GM19193 (cell line): ENCODE data around the gene BMI1.

Experiments used
- POLR2A ChIP-seq: IDR thresholded peaks from 4 replicates; pipeline ENCODE4 v1.6.1; 2011; ENCODE audit not compliant: insufficient read depth, insufficient read length; ENCODE audit errors: extremely low read depth

BMI1 gene

DNA sequence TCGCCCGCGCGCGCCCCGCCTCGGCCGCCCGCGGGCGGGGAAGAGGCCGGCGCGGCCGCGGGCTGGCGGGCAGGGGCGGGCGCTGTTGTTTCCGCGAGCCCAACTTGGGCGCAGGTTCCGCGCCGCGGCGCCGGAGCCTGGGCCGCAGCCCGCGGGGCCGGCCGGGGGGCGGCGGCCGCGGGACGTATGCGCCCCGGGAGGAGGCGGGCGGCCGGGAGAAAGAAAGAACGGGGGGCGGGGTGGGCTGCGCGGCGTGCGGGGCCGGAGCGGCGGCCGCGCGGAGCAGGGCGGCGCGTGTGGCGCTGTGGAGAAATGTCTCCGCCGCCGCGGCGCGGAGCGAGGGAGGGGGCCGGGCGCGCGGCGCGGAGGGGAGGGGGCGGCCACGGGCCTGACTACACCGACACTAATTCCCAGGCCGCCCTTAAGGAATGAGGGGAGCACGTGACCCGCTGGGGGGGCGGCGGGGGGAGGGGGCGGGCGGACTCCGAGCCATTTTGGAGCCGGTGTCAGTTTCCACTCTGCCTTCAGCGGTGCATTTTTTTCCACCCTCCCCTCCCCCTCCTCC lies at the start of gene BMI1:
Gene BMI1, plus strand, starts transcription at position 509 of the 565 bp plus-strand sequence. CDS start 5,351 bp downstream, outside the sequence.
- TF ChIP-seq POLR2A = no peak

DNA sequence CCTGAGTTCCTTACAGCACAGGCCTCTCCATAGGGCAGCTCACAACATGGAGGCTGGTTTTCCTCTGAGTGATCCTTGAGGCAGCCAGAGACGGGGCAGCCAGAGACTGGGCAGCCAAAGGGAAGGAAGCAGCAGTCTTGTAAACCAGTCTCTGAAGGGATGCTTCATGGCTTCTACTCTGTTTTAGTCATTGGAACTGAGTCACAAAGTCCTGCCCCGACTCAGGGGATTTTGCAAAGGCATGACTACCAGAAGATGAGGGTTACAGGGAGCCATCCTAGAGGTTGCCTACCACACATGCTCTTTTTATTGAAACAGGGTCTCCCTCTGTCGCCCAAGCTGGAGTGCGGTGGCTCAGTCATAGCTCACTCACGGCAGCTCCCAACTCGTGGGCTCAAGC lies 49.1 kb upstream of the BMI1 start:
- TF ChIP-seq POLR2A = no peak

DNA sequence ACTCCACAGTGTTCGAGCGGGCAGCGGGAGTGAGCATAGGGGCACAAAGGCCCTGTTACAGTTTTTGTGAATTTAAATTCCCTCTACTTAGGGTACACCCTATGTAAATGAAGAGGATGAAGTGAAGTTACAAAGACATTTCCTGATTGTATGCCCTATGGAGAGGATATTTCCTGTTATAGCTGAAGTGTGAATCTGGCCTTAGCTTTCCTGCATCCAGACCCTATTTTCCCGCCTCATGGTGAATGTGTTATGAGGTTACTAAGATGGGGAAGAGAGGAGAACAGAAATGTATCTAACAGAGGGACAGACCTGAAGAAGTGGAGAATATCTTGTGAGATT lies 42.5 kb upstream of the BMI1 start:
- TF ChIP-seq POLR2A = no peak

DNA sequence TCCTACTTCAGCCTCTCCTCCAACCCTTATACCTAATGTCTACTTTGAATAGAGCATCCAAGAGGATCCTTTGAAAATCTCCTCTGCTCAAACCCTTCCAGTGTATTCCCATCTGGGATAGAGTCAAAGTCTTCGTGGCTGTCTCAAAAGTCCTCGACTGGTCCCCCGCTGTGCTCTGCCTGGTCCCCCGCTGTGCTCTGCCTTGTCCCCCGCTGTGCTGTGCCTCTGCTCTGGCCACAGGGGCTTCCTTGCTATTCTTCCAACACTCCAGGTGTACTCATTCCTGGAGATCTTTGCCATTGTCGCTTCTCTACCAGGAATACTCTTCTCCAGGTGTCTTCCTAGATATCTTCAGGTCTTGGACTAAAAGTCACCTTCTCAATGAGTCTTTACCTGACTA lies 40.8 kb upstream of the BMI1 start:
- no peak for TF ChIP-seq POLR2A

DNA sequence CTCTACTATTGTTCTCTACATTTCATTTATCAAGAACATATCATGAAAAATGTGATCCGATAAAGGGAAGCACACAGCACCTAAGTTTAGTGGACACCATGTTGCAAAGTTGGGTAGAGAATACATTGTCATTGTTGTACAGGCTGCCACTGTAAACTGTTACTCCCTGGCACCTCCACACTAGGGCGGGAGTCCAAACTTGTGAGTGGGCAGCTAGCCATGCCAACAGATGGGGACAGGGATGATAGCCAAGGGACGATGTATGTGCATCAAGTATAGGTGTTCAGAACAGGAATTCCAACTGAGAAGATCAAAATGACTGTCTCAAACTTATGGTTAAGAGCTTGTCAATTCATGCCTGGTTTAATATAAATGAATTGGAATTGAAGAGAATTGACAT lies 35.8 kb upstream of the BMI1 start:
- no peak for TF ChIP-seq POLR2A

DNA sequence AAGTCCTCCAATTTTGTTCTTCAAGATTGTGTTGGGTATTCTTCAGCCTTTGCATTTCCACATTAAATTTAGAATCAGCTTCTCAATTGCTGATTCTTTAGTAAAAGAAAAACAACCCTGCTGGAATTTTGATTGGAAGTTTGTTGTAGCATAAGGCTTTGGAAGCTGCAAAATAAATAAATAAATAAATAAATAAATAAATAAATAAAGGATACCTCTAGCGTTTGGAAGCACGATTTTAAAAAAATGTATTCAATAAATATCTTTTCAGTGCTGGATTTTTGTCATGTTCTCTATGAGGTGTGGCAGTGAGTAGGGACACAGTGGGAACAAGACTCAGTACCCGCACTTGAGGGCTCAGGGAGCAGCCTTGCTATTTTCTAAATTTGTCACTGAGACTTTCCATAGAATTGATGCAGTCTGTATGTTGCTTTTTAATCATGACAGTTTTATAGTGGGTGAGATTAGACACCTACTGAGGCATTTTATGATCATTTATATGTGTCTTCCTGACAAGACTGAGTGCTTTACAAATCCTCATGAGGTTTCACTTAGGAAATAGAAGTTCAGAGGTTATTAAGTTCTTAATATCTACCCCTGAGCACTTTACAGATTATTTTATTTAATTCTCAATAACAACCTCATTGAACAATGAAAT lies 27.0 kb upstream of the BMI1 start:
- no peak for TF ChIP-seq POLR2A

DNA sequence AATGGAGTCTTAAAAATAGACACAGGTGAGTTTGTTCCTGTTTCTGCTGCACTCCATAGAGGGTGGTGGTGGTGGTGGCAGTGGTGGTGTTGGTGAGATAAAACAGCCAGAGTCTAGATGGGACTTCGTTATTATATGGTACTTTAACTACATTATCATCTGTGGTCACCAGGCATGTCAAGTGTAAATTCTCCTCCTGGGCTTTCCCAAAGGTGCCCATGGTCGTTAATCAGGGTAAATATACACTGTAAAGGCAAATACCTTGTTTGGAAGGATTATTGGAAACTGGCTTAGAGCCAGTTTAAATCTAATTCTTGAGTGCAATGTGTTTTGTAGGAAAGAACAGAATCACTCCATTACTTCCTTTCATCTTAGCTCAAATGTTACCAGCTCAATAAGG lies 26.2 kb upstream of the BMI1 start:
- no peak for TF ChIP-seq POLR2A

DNA sequence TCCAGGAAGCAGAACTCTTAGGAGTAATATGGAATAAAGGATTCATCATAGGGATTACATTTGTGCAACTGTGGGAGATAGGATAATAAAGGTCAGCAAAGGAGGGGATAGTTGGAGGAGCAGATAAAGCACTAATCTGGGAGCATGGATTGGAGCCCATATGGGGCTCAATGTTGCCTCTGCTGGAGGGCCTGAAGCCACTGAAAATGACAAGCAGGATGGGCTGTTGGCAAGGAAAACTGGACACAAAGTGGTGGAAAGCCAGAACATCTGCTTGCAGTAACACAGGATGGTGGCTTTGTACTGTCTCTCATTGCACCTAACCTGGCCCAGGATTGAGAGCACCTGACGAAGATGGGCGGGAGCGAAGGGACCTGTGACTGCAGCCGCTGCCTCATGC lies 19.7 kb upstream of the BMI1 start:
- TF ChIP-seq POLR2A = no peak

DNA sequence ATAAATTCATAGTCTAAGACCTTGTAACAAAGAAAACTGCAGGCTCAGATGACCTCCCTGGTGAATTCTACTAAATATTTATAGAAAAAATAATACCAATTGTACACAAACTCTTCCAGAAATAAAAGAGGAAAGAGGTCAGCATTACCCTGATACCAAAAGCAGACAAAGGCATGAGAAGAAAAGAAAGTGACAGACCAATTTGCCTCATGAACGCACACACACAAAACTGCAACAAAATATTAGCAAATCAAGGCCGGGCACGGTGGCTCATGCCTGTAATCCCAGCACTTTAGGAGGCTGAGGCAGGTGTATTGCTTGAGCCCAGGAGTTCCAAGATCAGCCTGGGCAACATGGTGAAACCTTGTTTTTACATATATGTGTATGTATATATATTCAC lies 17.4 kb upstream of the BMI1 start:
- no peak for TF ChIP-seq POLR2A

DNA sequence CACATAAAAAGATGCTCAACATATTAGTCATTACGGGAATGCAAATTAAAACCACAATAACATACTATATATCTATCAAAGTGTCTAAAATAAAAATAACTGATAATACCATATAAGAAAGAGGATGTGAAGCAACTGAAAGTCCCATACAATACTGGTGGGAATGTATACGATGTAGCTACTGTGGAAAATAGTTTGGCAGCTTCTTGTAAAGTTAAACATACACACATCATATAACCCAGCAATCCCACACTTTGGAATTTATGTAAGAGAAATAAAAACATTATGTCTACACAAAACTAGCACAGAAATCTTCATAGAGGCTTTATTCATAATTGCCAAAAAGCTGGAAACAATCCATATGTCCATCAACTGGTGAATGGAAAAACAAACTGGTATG lies 15.2 kb upstream of the BMI1 start:
- TF ChIP-seq POLR2A = no peak

DNA sequence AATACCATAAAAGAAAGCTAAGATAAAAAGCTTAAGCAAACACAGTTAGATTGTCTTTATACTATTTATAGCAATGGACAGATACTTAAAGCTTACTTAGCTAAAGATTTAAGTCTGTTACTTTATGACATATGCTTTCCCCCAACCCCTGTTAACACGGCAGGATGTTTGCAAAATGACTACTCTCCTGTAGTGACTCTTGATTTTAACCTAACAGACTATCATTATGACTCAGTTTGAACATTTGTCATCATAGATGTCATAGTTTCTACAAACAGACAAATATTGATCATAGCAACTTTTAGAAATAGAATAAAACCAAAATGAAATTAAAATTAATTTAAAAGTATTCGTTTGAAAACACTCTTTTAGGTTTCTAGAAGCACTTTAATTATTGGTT lies 12.5 kb upstream of the BMI1 start:
- TF ChIP-seq POLR2A = no peak

DNA sequence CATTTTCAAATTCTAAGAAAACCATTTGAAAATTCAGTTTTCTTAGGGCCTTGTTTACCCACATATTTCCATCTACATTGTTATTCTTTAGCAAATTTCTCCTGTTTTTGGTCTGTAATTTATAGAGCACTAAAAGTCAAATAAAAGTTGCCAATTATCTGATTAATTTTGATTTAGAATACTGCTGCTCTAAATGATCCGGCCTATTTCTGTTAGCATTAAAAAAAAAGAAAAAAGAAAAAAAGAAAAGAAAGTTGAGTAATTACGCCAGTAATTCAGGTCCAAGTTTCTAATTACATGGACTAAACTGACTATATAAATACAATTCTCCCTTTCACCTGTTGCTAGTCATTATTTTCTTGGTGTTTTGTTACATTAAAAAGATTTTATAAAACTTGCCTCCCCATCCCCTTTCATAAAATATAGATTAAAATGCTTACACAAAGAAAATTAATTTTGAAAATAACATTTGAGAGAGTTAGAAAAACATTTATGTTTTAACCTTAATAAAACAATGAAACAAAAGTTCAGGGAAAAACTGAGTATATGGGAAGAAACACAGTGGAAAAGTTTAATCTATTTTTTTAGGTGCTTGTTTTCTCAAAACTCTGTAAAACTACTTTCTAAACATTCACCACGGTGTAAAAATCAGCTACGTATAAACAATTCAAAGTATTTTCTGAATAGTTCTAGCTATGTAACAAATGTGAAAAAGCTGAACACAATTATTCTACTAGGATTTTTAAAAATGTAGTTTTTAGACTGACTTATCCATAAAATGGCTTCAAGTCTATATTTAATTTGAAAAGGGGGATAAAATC lies 11.5 kb upstream of the BMI1 start:
- no peak for TF ChIP-seq POLR2A

DNA sequence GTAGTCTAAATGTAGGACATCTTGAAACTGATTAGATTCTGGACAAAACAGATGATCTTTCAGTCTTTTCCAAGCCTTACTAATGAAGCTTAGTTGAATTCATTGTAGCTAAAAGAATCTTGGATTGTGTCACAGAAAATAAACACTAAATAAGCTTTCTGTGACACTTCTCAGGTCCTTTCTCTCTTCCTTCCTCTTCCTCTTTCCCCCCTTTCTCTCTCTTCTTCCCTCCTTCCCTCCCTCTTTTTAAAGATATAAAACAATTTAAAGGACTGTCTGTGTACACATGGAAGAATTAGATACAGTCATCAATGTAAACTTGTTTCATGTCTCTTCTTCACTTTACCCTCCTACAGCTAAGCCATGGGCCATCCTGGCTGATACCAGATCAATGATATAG lies 10.0 kb upstream of the BMI1 start:
- TF ChIP-seq POLR2A = no peak

DNA sequence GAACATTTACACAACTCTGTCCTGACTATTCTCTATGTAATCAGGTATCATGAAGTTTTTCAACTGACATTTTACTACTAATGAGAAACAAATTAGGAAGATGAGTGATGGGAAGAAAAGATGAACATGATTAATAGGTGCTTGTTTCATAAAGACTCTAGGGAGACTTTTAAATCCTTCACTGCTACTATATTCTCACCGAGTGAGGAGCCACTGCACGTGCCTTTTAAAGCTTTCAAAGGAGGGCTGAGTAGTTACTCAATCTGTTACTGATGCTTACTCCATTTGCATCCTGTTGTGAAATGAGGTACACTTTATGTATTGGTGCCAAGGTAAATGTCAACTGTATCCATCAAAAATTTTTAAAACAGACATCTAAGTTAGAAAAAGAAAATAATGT lies 6.0 kb upstream of the BMI1 start:
- TF ChIP-seq POLR2A = no peak

DNA sequence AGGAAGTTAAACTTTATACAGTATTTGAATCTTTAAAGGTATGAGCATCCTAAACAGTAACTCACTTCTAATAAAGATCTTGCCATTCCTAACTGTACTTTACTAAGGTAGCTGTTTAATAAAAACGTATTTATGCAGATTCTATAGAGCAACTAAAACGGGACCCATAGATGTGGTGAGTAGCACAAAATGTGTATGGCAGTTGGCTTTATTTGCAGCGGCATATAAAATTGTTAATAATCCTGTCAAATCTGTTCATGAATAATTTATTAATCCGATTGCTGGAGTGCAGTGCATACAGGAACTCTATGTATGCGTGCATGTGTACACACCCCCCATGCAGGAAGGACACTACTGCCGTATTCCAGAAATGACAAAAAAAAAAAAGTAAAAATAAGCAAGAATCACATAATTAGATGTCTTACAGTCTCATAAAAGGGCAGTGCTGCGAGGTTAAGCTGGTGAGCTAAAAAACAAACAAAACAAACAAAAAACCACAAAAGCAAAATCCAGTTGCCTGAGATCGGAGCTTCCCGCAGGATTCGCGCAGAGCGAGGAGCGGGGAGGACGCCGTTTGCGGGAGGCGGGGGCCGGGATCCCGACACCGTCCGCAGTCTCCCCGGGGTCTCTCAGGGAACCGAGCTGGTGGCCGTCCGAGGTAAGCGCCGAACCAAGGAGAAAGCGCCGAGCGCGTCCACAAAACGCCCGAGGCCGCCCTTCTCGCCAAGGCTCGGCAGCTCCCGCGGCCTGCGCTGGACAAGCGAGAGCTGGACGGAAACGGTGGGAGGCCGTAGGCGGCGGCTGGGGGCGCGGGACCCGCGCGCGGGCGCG lies 5.2 kb upstream of the BMI1 start:
- no peak for TF ChIP-seq POLR2A
